Measurements from ENCODE around the gene FGFR3. TPM values are rescaled to one million over a fixed set of nuclear protein-coding genes. Genes with fewer than 3 reads are reported as not detected.

FGFR3 gene
- total and polyA plus RNA-seq, 7 donors, result 0.16 to 14.0 (median 0.83) TPM

GRCh38 chr4:1850276-1850675 lies 57.2 kb downstream of the FGFR3 start:
- DNase-seq, result no peak
- Histone ChIP-seq H3K9me3 (no peaks in the 10 kb centered on the region), H3K4me1 (peaks cover 0 to 24% (median 15%) of the 10 kb centered on the region in 4 donors), H3K27me3 (no peaks in the 10 kb centered on the region), H3K4me3 (no peak overlapping the region), H3K27ac (no peak overlapping the region), H3K36me3 (peaks cover 0 to 30% (median 3%) of the 10 kb centered on the region in 4 donors)
- intact Hi-C loops (cut with DNase I), result no loop called here
- WGBS, 2 donors, result 89% methylated on average over 10 of the region's 10 CpGs
- TF ChIP-seq POLR2AphosphoS5 (IDR thresholded peaks at IDR 0.05) (no peak), EP300 (IDR thresholded peaks at IDR 0.05) (no peak), POLR2A (IDR thresholded peaks at IDR 0.05) (no peak)
- TF ChIP-seq, protein P1, sequence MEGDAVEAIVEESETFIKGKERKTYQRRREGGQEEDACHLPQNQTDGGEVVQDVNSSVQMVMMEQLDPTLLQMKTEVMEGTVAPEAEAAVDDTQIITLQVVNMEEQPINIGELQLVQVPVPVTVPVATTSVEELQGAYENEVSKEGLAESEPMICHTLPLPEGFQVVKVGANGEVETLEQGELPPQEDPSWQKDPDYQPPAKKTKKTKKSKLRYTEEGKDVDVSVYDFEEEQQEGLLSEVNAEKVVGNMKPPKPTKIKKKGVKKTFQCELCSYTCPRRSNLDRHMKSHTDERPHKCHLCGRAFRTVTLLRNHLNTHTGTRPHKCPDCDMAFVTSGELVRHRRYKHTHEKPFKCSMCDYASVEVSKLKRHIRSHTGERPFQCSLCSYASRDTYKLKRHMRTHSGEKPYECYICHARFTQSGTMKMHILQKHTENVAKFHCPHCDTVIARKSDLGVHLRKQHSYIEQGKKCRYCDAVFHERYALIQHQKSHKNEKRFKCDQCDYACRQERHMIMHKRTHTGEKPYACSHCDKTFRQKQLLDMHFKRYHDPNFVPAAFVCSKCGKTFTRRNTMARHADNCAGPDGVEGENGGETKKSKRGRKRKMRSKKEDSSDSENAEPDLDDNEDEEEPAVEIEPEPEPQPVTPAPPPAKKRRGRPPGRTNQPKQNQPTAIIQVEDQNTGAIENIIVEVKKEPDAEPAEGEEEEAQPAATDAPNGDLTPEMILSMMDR (IDR thresholded peaks at IDR 0.05), result no peak

GRCh38 chr4:1851160-1851559 lies 58.1 kb downstream of the FGFR3 start:
- WGBS, 2 donors, result 86 to 90% methylated on average over 11 of the region's 11 CpGs
- H3K36me3 ChIP-seq, result peaks cover 0 to 21% (median 3%) of the 10 kb centered on the region in 4 donors
- TF ChIP-seq, protein P1 (IDR thresholded peaks at IDR 0.05), result no peak
- H3K4me1 ChIP-seq, result peaks cover 0 to 28% (median 17%) of the 10 kb centered on the region in 4 donors
- no peak for DNase-seq
- H3K4me3 ChIP-seq, result no peak overlapping the region
- no peaks in the 10 kb centered on the region for H3K9me3 ChIP-seq
- H3K27me3 ChIP-seq, result no peaks in the 10 kb centered on the region
- intact Hi-C loops (cut with DNase I), result no loop called here
- no peak overlapping the region for H3K27ac ChIP-seq

DNA sequence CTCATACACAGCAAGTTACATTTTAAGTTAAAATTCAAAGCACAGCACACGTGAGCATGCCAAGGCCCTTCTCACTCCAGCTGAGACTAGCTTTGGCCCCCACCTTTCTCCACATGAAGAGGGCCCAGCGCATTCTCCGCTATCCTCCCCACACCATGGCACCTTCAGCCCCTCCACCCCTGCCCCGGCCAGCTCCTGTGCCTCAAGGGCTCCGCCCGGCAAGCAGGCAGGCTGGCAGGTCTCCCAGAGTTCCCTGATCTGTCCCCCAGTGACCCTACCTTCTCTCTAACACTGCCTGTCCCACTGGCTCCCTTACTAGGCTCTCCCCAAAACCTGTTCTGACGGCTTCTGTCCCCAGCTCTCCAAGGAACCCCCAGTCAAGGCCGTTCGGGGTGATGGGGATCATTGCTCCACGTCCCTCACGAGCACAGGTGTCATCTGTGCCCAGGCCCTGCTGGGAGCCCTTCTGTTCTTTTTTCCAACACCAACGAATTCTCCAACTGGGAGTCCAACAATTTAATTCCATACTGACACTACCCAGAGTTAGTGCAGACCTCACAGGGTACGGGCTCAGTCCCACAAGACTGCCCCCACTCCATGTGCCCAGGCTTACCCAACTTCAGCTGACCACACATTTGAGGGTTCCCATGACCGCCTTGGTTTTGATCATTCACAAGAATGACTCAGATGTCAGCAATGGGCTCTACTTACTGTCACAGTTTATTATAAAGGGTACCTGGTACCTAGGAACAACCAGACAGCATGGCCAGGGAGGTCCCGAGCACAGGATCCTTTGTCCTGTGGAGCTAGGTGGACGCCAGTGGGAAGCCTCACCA lies 58.7 kb downstream of the FGFR3 start:
- intact Hi-C loops (cut with DNase I), result no loop called here
- peaks cover 0 to 15% (median 2%) of the 10 kb centered on the region in 4 donors for H3K36me3 ChIP-seq
- no peaks in the 10 kb centered on the region for H3K9me3 ChIP-seq
- no peak overlapping the region for H3K27ac ChIP-seq
- TF ChIP-seq, protein P1 (IDR thresholded peaks at IDR 0.05), result no peak
- TF ChIP-seq POLR2A (IDR thresholded peaks at IDR 0.05), result no peak
- TF ChIP-seq POLR2AphosphoS5 (IDR thresholded peaks at IDR 0.05), result no peak
- no peak for TF ChIP-seq EP300 (IDR thresholded peaks at IDR 0.05)
- no peak for DNase-seq
- H3K4me1 ChIP-seq, result peaks cover 0 to 31% (median 18%) of the 10 kb centered on the region in 4 donors
- H3K27me3 ChIP-seq, result no peaks in the 10 kb centered on the region
- H3K4me3 ChIP-seq, result no peak overlapping the region
- 70 to 84% methylated on average over 16 of the region's 16 CpGs for WGBS, 2 donors

GRCh38 chr4:1852904-1853623 lies 60.0 kb downstream of the FGFR3 start:
- Histone ChIP-seq H3K9me3 (no peaks in the 10 kb centered on the region), H3K27ac (no peak overlapping the region), H3K4me1 (peaks cover 0 to 38% (median 29%) of the 10 kb centered on the region in 4 donors), H3K4me3 (no peak overlapping the region), H3K27me3 (no peaks in the 10 kb centered on the region), H3K36me3 (peaks cover 0 to 8% (median 0%) of the 10 kb centered on the region in 4 donors)
- DNase-seq, result no peak
- intact Hi-C loops (cut with DNase I), result no loop called here
- whole genome bisulfite sequencing, 2 donors, result 57 to 80% methylated on average over 9 of the region's 9 CpGs
- TF ChIP-seq POLR2A (IDR thresholded peaks at IDR 0.05) (no peak), POLR2AphosphoS5 (IDR thresholded peaks at IDR 0.05) (no peak), EP300 (IDR thresholded peaks at IDR 0.05) (no peak)
- TF ChIP-seq, protein P1 (IDR thresholded peaks at IDR 0.05), result no peak
